ENCODE measurements around the gene ODR4.
"Not testable (repeated sequence)": the region's sequence is repeated elsewhere in the genome, so short reads cannot be mapped to it uniquely, and the experiment has no call there.

Gene ODR4

GRCh38 chr1:186390925-186391324, 15.3 kb downstream of the ODR4 start:
- Histone ChIP-seq H3K27me3 (ENCODE audit: insufficient read depth, low read length) (no peaks in the 10 kb centered on the region), H3K4me3 (ENCODE audit: low read depth, low read length, poor library complexity, severe bottlenecking) (no peak overlapping the region), H3K36me3 (ENCODE audit: insufficient read depth, low read length) (peaks cover 54% of the 10 kb centered on the region), H3K4me2 (ENCODE audit: low read length) (no peak overlapping the region), H2AFZ (ENCODE audit: low read length) (no peak overlapping the region), H3K9ac (ENCODE audit: low read length) (no peak overlapping the region), H3K9me3 (ENCODE audit: low read length) (no peaks in the 10 kb centered on the region), H3F3A (ENCODE audit: insufficient read depth, low read length) (no peaks in the 10 kb centered on the region; the same call in 1 of the 2 replicates), H3K79me2 (ENCODE audit: insufficient read depth, low read length) (no peaks in the 10 kb centered on the region), H3K9me2 (ENCODE audit: low read depth, low read length) (no peaks in the 10 kb centered on the region), H3K4me1 (ENCODE audit: insufficient read depth, low read length, severe bottlenecking) (no peaks in the 10 kb centered on the region), H3K27ac (ENCODE audit: low read depth, low read length, poor library complexity, severe bottlenecking) (no peak overlapping the region), H4K20me1 (ENCODE audit: insufficient read depth, low read length) (no peaks in the 10 kb centered on the region)
- TF ChIP-seq, protein P1, sequence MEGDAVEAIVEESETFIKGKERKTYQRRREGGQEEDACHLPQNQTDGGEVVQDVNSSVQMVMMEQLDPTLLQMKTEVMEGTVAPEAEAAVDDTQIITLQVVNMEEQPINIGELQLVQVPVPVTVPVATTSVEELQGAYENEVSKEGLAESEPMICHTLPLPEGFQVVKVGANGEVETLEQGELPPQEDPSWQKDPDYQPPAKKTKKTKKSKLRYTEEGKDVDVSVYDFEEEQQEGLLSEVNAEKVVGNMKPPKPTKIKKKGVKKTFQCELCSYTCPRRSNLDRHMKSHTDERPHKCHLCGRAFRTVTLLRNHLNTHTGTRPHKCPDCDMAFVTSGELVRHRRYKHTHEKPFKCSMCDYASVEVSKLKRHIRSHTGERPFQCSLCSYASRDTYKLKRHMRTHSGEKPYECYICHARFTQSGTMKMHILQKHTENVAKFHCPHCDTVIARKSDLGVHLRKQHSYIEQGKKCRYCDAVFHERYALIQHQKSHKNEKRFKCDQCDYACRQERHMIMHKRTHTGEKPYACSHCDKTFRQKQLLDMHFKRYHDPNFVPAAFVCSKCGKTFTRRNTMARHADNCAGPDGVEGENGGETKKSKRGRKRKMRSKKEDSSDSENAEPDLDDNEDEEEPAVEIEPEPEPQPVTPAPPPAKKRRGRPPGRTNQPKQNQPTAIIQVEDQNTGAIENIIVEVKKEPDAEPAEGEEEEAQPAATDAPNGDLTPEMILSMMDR (IDR thresholded peaks at IDR 0.05; ENCODE audit: low read length): no peak
- no peak for TF ChIP-seq EZH2 (IDR thresholded peaks at IDR 0.05; ENCODE audit: borderline replicate concordance, low read length)

- Histone ChIP-seq H3K27ac (ENCODE audit: low read depth, low read length, poor library complexity, severe bottlenecking) (no peak overlapping the region), H3K4me2 (ENCODE audit: low read length) (no peak overlapping the region), H3K4me1 (ENCODE audit: insufficient read depth, low read length, severe bottlenecking) (no peaks in the 10 kb centered on the region), H3K27me3 (ENCODE audit: insufficient read depth, low read length) (no peaks in the 10 kb centered on the region), H3K36me3 (ENCODE audit: insufficient read depth, low read length) (peaks cover 61% of the 10 kb centered on the region), H3K9me3 (ENCODE audit: low read length) (no peaks in the 10 kb centered on the region), H3K9me2 (ENCODE audit: low read depth, low read length) (no peaks in the 10 kb centered on the region), H3K9ac (ENCODE audit: low read length) (no peak overlapping the region), H3K4me3 (ENCODE audit: low read depth, low read length, poor library complexity, severe bottlenecking) (no peak overlapping the region), H3K79me2 (ENCODE audit: insufficient read depth, low read length) (no peaks in the 10 kb centered on the region), H2AFZ (ENCODE audit: low read length) (no peak overlapping the region), H4K20me1 (ENCODE audit: insufficient read depth, low read length) (no peaks in the 10 kb centered on the region), H3F3A (ENCODE audit: insufficient read depth, low read length) (no peaks in the 10 kb centered on the region; the same call in 1 of the 2 replicates)
- TF ChIP-seq EZH2 (IDR thresholded peaks at IDR 0.05; ENCODE audit: borderline replicate concordance, low read length): no peak
- TF ChIP-seq, protein P1 (IDR thresholded peaks at IDR 0.05; ENCODE audit: low read length): no peak
Measured at GRCh38 chr1:186391841-186392240, 16.2 kb downstream of the ODR4 start.

GRCh38 chr1:186392711-186393110, 17.1 kb downstream of the ODR4 start:
- H3K4me1 ChIP-seq (ENCODE audit: insufficient read depth, low read length, severe bottlenecking); H3K79me2 ChIP-seq (ENCODE audit: insufficient read depth, low read length); H3F3A ChIP-seq (ENCODE audit: insufficient read depth, low read length); H3K27me3 ChIP-seq (ENCODE audit: insufficient read depth, low read length); H3K9me2 ChIP-seq (ENCODE audit: low read depth, low read length); H3K9me3 ChIP-seq (ENCODE audit: low read length); H3K4me2 ChIP-seq (ENCODE audit: low read length); H4K20me1 ChIP-seq (ENCODE audit: insufficient read depth, low read length); H3K9ac ChIP-seq (ENCODE audit: low read length); H2AFZ ChIP-seq (ENCODE audit: low read length); H3K27ac ChIP-seq (ENCODE audit: low read depth, low read length, poor library complexity, severe bottlenecking); H3K4me3 ChIP-seq (ENCODE audit: low read depth, low read length, poor library complexity, severe bottlenecking): not testable (repeated sequence)
- peaks cover 69% of the 10 kb centered on the region for H3K36me3 ChIP-seq (ENCODE audit: insufficient read depth, low read length)

DNA sequence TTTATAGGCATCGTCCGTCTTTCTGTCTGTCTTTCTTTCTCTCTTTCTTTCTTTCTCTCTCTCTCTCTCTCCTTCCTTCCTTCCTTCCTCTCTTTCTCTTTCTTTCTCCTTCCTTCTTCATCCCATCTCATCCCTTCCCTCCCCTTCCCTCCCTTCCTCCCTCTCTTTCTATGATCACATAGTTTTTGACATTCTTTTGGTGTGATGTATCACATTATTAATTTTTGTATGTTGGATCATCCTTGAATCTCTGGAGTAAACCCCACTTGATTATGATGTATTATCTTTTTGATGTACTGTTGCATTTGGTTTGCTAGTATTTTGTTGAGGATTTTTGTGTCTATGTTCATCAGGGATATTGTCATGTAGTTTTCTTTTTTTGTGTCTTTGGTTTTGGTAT, 25.8 kb downstream of the ODR4 start:
- not testable (repeated sequence) for H3K27me3 ChIP-seq (ENCODE audit: insufficient read depth, low read length); H2AFZ ChIP-seq (ENCODE audit: low read length); H3K4me1 ChIP-seq (ENCODE audit: insufficient read depth, low read length, severe bottlenecking); H3K4me2 ChIP-seq (ENCODE audit: low read length); H3K9me3 ChIP-seq (ENCODE audit: low read length); H3K27ac ChIP-seq (ENCODE audit: low read depth, low read length, poor library complexity, severe bottlenecking); H3F3A ChIP-seq (ENCODE audit: insufficient read depth, low read length); H4K20me1 ChIP-seq (ENCODE audit: insufficient read depth, low read length); H3K79me2 ChIP-seq (ENCODE audit: insufficient read depth, low read length); H3K4me3 ChIP-seq (ENCODE audit: low read depth, low read length, poor library complexity, severe bottlenecking); H3K9ac ChIP-seq (ENCODE audit: low read length); H3K9me2 ChIP-seq (ENCODE audit: low read depth, low read length)
- H3K36me3 ChIP-seq (ENCODE audit: insufficient read depth, low read length): peaks cover 30% of the 10 kb centered on the region

All from OCI-LY1 (cell line).